H9 (cell line): ENCODE results near the gene VEGFC. TPM values are rescaled to one million over a fixed set of nuclear protein-coding genes. Genes with fewer than 3 reads are reported as not detected.

Experiments used
- DNase-seq: peaks from one replicate; pipeline ENCODE4 v3.0.0-alpha.2; 2017
- H2AFZ ChIP-seq: one replicate; pipeline ENCODE4 v1.6.1; 2013; ENCODE audit warnings: mild to moderate bottlenecking, low read length, control low read depth, moderate library complexity
- H2AK5ac ChIP-seq: 2 replicates; pipeline ENCODE4 v1.6.1; 2013; ENCODE audit warnings: low read length, control low read depth, mixed read lengths; ENCODE audit not compliant: insufficient read length
- H2BK120ac ChIP-seq: one replicate; pipeline ENCODE4 v1.6.1; 2013; ENCODE audit warnings: low read depth, mild to moderate bottlenecking, low read length, control low read depth, inconsistent platforms; ENCODE audit not compliant: poor library complexity, severe bottlenecking
- H2BK12ac ChIP-seq: 2 replicates; pipeline ENCODE4 v1.6.1; 2013; ENCODE audit warnings: low read length, control low read depth, mixed read lengths, low read depth; ENCODE audit not compliant: insufficient read length
- H2BK15ac ChIP-seq: 2 replicates; pipeline ENCODE4 v1.6.1; 2013; ENCODE audit warnings: low read depth, low read length, control low read depth
- H2BK20ac ChIP-seq: one replicate; pipeline ENCODE4 v1.6.1; 2013; ENCODE audit warnings: low read depth, mild to moderate bottlenecking, low read length, control low read depth, inconsistent platforms; ENCODE audit not compliant: poor library complexity, severe bottlenecking
- H2BK5ac ChIP-seq: 2 replicates; pipeline ENCODE4 v1.6.1; 2013; ENCODE audit warnings: low read length, control low read depth, mixed read lengths; ENCODE audit not compliant: insufficient read length
- H3K14ac ChIP-seq: 2 replicates; pipeline ENCODE4 v1.6.1; 2013; ENCODE audit warnings: low read length, control low read depth; ENCODE audit not compliant: insufficient read depth
- H3K18ac ChIP-seq: 2 replicates; pipeline ENCODE4 v1.6.1; 2013; ENCODE audit warnings: low read depth, mild to moderate bottlenecking, mixed read lengths, low read length, control low read depth; ENCODE audit not compliant: insufficient read length
- H3K23ac ChIP-seq: 2 replicates; pipeline ENCODE4 v1.6.1; 2013; ENCODE audit warnings: low read length, control low read depth, mixed read lengths, low read depth; ENCODE audit not compliant: insufficient read length
- H3K23me2 ChIP-seq: 2 replicates; pipeline ENCODE4 v1.6.1; 2013; ENCODE audit warnings: low read depth, mild to moderate bottlenecking, mixed read lengths, low read length, control low read depth; ENCODE audit not compliant: insufficient read length, poor library complexity, severe bottlenecking
- H3K27ac ChIP-seq: 2 replicates; pipeline ENCODE4 v1.5.1; 2013; ENCODE audit warnings: low read length, control low read depth, mixed read lengths, low read depth; ENCODE audit not compliant: insufficient read length
- H3K27me3 ChIP-seq: 2 replicates; pipeline ENCODE4 v1.6.1; 2013; ENCODE audit warnings: low read length, control low read depth, inconsistent platforms; ENCODE audit not compliant: insufficient read depth
- H3K4ac ChIP-seq: 2 replicates; pipeline ENCODE4 v1.6.1; 2013; ENCODE audit warnings: low read depth, mild to moderate bottlenecking, control low read depth, inconsistent platforms, low read length, moderate library complexity
- H3K4me1 ChIP-seq: 2 replicates; pipeline ENCODE4 v1.6.1; 2013; ENCODE audit warnings: low read length, control low read depth, inconsistent platforms; ENCODE audit not compliant: insufficient read depth
- H3K4me2 ChIP-seq: 2 replicates; pipeline ENCODE4 v1.6.1; 2013; ENCODE audit warnings: low read length, control low read depth, mixed read lengths; ENCODE audit not compliant: insufficient read length, insufficient read depth
- H3K56ac ChIP-seq: 2 replicates; pipeline ENCODE4 v1.6.1; 2013; ENCODE audit warnings: low read depth, mild to moderate bottlenecking, mixed read lengths, low read length, control low read depth; ENCODE audit not compliant: insufficient read length
- H3K79me1 ChIP-seq: 2 replicates; pipeline ENCODE4 v1.6.1; 2013; ENCODE audit warnings: low read depth, mild to moderate bottlenecking, moderate library complexity, low read length, control low read depth, inconsistent platforms; ENCODE audit not compliant: insufficient read depth, poor library complexity, severe bottlenecking
- H3K79me2 ChIP-seq: 2 replicates; pipeline ENCODE4 v1.6.1; 2013; ENCODE audit warnings: low read length, control low read depth, inconsistent platforms; ENCODE audit not compliant: insufficient read depth
- H3K9ac ChIP-seq: 2 replicates; pipeline ENCODE4 v1.6.1; 2013; ENCODE audit warnings: low read length, control low read depth, mixed read lengths; ENCODE audit not compliant: insufficient read length; ENCODE audit errors: extremely low read depth
- H3K9me3 ChIP-seq: one replicate; pipeline ENCODE4 v1.6.1; 2013; ENCODE audit warnings: low read depth, low read length, inconsistent platforms; ENCODE audit not compliant: control insufficient read depth
- H3T11ph ChIP-seq: one replicate; pipeline ENCODE4 v1.6.1; 2013; ENCODE audit warnings: mild to moderate bottlenecking, low read length, control low read depth, inconsistent platforms
- H4K20me1 ChIP-seq: one replicate; pipeline ENCODE4 v1.6.1; 2013; ENCODE audit not compliant: control insufficient read depth, insufficient read length, insufficient read depth
- H4K5ac ChIP-seq: 2 replicates; pipeline ENCODE4 v1.6.1; 2013; ENCODE audit warnings: low read depth, mild to moderate bottlenecking, mixed read lengths, low read length, control low read depth; ENCODE audit not compliant: insufficient read length
- H4K8ac ChIP-seq: replicated peaks from 2 replicates; pipeline ENCODE4 v1.6.1; 2013; ENCODE audit warnings: low read length, control low read depth, mixed read lengths, low read depth; ENCODE audit not compliant: insufficient read length
- H4K91ac ChIP-seq: 2 replicates; pipeline ENCODE4 v1.6.1; 2013; ENCODE audit warnings: low read depth, mild to moderate bottlenecking, moderate library complexity, mixed read lengths, low read length, control low read depth; ENCODE audit not compliant: insufficient read length
- H3K27ac Mint-ChIP-seq, 3 experiments: 2 replicates in 2 of 3; 3 replicates in 1 of 3; pipeline ENCODE4 v1.8.0; 2020 to 2021; ENCODE audit warnings: mixed read lengths in 3 of 3, mild to moderate bottlenecking in 1 of 3, moderate library complexity in 1 of 3
- H3K27me3 Mint-ChIP-seq: 2 replicates; pipeline ENCODE4 v1.8.0; 2021; ENCODE audit warnings: low read depth, mild to moderate bottlenecking, moderate library complexity, mixed read lengths
- H3K36me3 Mint-ChIP-seq, 3 experiments: 2 replicates in 2 of 3; 3 replicates in 1 of 3; pipeline ENCODE4 v1.8.0; 2020 to 2021; ENCODE audit warnings: low read depth in 3 of 3, mixed read lengths in 3 of 3; ENCODE audit not compliant: insufficient read depth in 1 of 3
- H3K4me1 Mint-ChIP-seq, 2 experiments: 2 replicates each; pipeline ENCODE4 v1.8.0; 2020; ENCODE audit warnings: mixed read lengths in 2 of 2
- H3K4me3 Mint-ChIP-seq, 2 experiments: 2 replicates in 1 of 2; 3 replicates in 1 of 2; pipeline ENCODE4 v1.8.0; 2020 to 2021; ENCODE audit warnings: mild to moderate bottlenecking in 2 of 2, mixed read lengths in 2 of 2, moderate library complexity in 1 of 2
- H3K9me3 Mint-ChIP-seq, 2 experiments: 2 replicates in 1 of 2; 3 replicates in 1 of 2; pipeline ENCODE4 v1.8.0; 2020; ENCODE audit warnings: mild to moderate bottlenecking in 2 of 2, mixed read lengths in 2 of 2, moderate library complexity in 1 of 2
- WGBS: extraction: QIAGEN DNeasy Blood & Tissue Kit; methylation state at CpG from one replicate; pipeline ENCODE4 v1.1.7; 2013; ENCODE audit warnings: missing lambda C conversion rate, low lambda C conversion rate, mixed read lengths; ENCODE audit not compliant: insufficient read length; ENCODE audit errors: extremely low coverage; 5-methylcytosine and 5-hydroxymethylcytosine counted together
- total RNA-seq: library from RNA; stranded (reverse); gene quantifications from 2 replicates; pipeline ENCODE4 v1.2.1, GENCODE V29; 2021
- TF ChIP-seq, protein P1 (sequence below): fragments of 200-600 bp; sonication (generic); conservative IDR thresholded peaks from 3 replicates; pipeline ENCODE4 v1.8.0; 2021; ENCODE audit warnings: antibody characterized with exemption, mild to moderate bottlenecking

The VEGFC gene
- total RNA-seq, 1 experiment from 2014 or later: 0.46 TPM

DNA sequence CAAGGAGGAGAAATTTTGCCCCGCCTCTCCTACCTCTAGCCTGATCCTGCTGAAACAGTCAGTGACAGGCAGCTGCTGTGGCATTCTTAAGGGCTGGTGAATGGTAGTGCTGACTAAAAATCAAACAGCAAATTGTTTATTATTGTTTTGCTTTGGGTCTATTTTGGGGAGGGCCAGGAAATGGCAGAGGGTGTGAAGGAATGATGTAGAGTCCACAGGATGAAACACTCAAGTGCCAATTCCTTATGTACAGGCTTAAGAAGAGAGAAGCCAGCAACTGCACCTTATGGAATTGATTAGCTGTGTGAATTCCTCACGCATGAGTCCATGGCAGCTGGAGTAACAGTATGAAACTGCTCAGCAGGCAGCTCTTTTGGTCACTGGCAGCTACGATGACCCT lies 39.7 kb downstream of the VEGFC start:
- Histone ChIP-seq H3K56ac (no peak overlapping the region), H2BK12ac (no peak overlapping the region), H3K27ac (no peak overlapping the region), H3K23ac (no peak overlapping the region), H4K91ac (no peak overlapping the region), H3K4me2 (no peak overlapping the region), H4K5ac (no peak overlapping the region), H3K9me3 (no peaks in the 10 kb centered on the region), H3K14ac (no peak overlapping the region), H2BK15ac (no peak overlapping the region), H4K8ac (no peak overlapping the region), H2AFZ (no peak overlapping the region), H3K4ac (no peak overlapping the region), H2BK20ac (no peak overlapping the region), H3K18ac (no peak overlapping the region), H3K79me2 (no peaks in the 10 kb centered on the region), H3K27me3 (no peaks in the 10 kb centered on the region), H3K23me2 (no peaks in the 10 kb centered on the region), H4K20me1 (no peaks in the 10 kb centered on the region), H2BK5ac (no peak overlapping the region), H3T11ph (no peak overlapping the region), H3K79me1 (no peaks in the 10 kb centered on the region), H3K9ac (no peak overlapping the region), H2AK5ac (no peak overlapping the region), H2BK120ac (no peak overlapping the region), H3K4me1 (no peaks in the 10 kb centered on the region; the same call in 1 of the 2 replicates)
- H3K4me3 Mint-ChIP-seq: no peak overlapping the region
- TF ChIP-seq, protein P1, sequence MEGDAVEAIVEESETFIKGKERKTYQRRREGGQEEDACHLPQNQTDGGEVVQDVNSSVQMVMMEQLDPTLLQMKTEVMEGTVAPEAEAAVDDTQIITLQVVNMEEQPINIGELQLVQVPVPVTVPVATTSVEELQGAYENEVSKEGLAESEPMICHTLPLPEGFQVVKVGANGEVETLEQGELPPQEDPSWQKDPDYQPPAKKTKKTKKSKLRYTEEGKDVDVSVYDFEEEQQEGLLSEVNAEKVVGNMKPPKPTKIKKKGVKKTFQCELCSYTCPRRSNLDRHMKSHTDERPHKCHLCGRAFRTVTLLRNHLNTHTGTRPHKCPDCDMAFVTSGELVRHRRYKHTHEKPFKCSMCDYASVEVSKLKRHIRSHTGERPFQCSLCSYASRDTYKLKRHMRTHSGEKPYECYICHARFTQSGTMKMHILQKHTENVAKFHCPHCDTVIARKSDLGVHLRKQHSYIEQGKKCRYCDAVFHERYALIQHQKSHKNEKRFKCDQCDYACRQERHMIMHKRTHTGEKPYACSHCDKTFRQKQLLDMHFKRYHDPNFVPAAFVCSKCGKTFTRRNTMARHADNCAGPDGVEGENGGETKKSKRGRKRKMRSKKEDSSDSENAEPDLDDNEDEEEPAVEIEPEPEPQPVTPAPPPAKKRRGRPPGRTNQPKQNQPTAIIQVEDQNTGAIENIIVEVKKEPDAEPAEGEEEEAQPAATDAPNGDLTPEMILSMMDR: no peak
- H3K27me3 Mint-ChIP-seq: no peaks in the 10 kb centered on the region
- H3K4me1 Mint-ChIP-seq: no peaks in the 10 kb centered on the region; a peak in 1 of 4 replicates
- DNase-seq: no peak
- no peaks in the 10 kb centered on the region for H3K36me3 Mint-ChIP-seq
- no peak overlapping the region; a peak in 2 of 7 replicates for H3K27ac Mint-ChIP-seq
- no CpG with 5 or more reads among the region's 3 CpGs for WGBS
- no peaks in the 10 kb centered on the region for H3K9me3 Mint-ChIP-seq
